ENCODE data around the gene SART1.
"Not testable (repeated sequence)": the region's sequence is repeated elsewhere in the genome, so short reads cannot be mapped to it uniquely, and the experiment has no call there.

SART1 gene

DNA sequence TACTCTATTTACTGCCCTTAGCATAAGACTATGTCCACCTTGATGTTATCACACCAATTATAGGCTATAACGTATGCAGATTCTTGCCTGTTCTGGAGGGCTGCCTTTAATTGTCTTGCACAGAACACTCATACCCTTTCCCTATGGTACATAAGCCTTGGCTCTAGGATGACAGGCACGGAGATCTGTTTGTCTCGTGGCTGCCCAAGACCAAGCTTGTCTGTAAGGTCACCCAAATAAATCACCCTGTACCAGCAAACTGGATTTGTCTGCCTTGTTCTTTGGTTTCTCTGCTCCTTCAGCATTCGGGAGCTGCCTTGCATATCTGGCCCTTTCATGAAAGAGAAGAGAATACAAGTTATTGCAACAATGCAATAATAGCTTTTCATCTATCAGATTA, 23.8 kb upstream of the SART1 start:
- no peak for DNase-seq

DNA sequence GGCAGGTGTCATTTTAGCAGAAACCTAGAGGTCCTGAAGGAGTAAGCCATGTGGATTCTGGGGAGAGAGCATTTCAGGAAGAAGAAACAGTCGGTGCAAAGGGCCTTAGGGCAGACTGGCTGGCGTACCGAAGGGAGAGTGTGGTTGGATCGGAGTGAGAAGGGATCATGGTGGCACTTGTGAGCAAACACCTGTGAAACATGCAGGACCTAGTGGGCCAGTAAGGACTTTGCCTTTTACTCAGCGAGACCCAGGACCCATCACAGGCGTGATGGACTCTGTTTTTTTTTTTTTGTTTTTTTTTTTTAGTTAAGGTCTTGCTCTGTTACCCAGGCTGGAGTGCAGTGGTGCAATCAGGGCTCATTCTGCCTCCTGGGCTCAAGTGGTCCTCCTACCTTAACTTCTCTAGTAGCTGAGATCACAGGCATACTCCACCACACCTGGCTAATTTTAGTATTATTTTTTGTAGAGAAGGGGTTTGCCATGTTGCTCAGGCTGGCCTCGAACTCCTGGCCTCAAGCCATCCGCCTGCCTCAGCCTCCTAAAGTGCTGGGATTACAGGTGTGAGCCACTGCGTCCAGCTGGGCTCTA, 19.7 kb upstream of the SART1 start:
- no peak for DNase-seq

DNA sequence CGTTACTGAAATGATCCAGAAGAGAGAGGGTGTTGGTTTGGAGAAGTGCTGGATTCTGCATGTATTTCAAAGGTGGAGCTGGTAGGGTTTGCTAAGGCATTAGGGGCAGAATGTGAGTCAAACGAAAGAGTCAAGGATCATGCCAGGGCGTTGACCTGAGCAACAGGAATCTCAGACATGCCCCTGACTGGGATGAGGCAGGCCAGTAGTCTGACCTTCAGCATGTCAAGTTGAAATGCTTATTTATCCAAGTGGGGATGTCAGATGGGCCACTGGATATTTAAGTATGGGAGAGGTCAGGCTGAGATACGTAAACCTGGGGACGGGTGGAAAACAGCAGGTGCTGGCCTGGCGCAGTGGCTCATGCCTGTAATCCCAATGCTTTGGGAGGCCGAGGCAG, 19.0 kb upstream of the SART1 start:
- no peak for DNase-seq

DNA sequence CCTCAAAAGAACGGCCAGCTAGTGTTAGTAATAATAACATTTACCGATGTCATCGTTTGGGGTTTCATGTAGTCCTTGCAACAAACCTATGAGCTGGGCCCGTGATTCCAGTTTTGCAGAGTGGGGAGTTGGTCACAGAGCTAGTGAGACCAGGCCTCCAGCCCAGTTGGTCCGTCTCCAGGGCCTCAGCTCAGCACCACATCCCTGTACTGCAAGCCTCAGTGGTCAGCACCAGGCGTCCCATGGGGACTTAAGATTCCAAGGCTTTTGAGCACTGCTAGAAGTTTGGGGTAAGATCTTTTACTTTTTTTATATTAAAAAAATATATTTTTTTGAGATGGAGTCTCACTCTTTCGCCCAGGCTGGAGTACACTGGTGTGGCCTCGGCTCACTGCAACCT, 17.3 kb upstream of the SART1 start:
- DNase-seq, result no peak

DNA sequence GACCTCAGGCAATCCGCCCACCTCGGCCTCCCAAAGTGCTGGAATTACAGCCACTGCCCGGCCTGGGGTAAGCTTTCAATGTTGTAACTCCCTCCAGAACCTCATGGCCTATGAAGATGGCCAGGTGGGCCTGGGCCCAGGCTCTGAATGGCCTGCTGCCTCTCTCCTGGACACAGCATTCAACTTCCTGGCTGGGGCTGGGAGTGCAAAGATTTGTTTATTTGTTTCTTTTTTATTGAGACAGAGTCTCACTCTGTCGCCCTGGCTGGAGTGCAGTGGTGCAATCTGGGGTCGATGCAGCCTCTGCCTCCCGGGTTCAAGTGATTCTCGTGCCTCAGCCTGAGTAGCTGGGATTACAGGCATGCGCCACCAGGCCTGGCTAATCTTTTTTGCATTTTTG, 16.8 kb upstream of the SART1 start:
- no peak for DNase-seq

DNA sequence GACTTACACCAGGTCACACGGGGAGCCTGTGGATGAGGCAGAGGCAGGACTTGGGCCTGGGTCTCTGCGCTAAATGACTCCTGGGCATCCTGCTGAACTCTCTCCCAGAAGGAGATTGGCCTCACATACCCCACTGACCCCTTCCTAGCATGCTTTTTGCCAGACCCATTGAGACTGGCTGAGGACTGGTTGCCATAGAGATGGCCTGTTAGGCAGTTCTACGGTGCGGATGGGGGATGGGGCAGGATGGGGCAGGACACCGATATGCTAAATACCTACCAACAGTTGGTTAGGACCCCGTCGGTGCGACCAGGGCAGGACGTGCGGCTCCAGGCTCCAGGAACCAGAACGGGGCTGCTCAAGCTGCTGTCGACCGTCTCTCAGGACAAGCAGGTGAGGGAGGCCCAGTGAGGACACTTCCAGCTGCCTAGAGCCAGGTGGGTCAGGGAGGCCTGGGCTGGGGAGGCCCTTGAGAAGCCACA, 16.1 kb upstream of the SART1 start, which contains the start of gene TSGA10IP:
Gene TSGA10IP, plus strand, starts transcription at position 51 of the 482 bp plus-strand sequence. Its CDS starts 196 bp downstream, at position 247.
- no peak for DNase-seq

DNA sequence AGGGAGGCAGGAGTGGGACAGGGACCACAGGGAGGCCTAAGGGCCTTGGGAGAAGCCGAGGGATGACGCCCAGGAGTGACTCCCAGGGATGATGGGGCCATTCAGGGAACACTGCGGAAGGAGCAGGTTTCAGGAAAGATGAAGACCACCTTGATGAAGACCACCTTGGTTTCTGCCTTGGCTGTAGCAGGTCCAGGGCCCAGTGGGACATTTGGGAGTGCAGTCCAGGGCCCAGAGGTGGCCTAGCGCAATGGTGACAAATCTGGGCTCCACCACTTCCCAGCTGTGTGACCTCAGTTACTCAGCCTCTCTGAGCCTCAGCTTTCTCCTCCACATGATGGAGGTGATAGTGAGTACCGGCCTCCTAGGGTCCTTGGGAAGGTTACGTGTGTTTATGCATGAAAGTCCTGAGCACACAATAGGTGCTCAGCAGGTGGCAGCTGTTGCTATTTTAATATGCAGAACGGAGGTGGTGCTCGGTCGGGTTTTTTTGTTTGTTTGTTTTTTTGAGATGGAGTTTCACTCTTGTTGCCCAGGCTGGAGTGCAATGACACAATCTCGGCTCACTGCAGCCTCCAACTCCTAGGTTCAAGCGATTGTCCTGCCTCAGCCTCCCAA, 15.5 kb upstream of the SART1 start:
- DNase-seq, result no peak

DNA sequence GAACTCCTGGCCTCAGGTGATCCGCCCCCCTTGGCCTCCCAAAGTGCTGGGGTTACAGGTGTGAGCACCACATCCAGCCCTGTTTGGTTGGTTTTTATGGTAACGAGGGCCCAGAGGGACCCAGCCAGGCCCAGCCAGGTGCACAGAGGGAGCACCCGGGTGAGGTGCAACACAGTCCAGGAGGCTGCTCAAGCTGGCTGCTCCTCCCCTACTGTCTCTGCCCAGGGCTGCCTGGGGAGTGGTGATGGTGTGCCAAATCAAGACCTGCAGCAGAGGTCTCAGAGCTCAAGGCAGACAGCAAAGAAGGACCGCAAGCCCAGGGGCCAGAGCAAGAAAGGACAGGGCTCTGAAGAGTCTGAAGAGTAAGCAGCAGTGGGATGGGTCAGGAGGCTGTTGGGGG, 14.9 kb upstream of the SART1 start:
- no peak for DNase-seq

DNA sequence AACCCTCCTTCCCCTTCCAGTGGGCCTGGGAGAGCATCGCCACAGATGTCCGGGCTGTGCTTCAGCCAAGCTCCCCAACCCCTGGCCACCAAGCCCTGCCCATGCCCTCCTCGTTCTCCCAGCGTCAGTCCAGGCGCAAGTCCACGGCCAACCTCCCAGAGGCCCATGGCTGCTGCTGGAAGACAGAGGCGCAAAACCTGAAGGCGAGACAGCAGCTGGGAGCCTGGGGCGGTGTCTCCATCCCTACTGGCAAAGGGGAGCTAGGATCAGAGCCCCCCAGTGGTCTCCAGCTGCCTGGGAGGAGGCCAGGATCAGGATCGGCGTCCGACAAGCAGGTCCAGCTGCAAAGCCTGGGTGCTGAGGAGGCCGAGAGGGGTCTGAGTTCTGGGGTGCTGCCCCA, 14.4 kb upstream of the SART1 start:
- no peak for DNase-seq

DNA sequence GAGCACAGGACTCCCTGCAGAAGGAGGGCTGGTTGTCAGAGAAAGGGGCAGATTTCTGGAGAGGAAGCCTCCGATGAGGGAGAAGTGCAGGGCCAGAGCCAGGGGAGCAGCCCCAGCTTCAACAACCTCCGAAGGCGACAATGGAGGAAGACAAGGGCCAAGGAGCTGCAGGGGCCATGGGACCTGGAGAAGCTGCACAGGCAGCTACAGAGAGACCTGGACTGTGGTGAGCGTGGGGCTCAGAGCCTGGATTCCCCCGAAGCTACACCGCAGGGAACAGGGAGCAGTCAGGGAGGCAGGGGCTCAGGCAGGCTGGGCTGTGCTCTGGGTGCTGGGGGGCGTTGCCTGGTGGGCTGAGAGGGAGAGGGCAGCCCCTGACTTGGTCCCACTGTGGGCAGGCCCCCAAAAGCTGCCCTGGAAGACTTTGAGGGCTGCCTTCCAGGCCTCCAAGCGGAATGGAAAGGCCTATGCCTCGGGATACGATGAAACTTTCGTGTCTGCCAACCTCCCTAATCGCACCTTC, 13.9 kb upstream of the SART1 start:
- DNase-seq, result no peak

DNA sequence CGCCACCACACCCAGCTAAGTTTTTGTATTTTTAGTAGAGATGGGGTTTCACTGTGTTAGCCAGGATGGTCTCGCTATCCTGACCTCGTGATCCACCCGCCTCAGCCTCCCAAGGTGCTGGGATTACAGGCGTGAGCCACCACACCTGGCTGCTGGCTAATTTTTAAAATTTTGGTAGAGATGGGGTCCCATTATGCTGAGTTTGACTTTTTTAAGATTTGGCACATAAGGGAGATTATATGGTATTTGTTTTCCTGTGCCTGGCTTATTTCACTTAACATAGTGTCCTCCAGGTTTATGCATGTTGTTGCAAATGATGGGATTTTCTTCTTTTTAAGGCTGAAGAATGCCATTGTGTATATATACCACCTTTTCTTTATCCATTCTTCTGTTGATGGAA, 10.8 kb upstream of the SART1 start:
- not testable (repeated sequence) for DNase-seq

DNA sequence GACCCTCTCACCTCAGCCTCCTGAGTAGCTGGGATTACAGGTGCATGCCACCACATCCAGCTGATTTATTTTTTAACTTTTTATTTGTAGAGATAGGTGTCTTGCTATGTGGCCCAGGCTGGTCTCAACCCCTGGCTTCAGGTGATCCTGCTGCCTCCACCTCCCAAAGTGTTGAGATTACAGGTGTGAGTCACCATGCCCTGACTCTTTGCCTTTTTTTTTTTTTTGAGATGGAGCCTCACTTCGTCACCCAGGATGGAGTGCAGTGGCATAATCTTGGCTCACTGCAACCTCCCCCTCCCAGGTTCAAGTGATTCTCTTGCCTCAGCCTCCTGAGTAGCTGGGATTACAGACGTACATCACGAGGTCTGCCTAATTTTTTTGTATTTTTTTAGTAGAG, 9.9 kb upstream of the SART1 start:
- DNase-seq, result not testable (repeated sequence)

DNA sequence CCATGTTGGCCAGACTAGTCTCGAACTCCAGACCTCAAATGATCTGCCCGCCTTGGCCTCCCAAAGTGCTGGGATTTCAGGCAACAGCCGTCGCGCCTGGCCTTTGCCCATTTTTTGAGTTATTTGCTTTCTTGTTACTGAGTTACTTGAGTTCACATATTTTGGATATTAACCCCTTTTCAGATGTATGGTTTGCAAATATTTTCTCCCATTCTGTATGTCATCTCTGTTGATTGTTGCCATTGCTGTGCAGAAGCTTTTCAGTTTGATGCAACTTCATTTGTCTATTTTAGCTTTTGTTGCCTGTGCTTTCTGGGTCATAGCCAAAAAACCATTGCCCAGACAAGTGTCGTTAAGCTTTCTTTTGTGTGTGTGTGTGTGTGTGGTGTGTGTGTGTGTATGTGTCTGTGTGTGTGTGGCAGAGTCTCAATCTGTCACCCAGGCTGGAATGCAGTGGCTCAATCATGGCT, 9.4 kb upstream of the SART1 start:
- DNase-seq, result no peak

DNA sequence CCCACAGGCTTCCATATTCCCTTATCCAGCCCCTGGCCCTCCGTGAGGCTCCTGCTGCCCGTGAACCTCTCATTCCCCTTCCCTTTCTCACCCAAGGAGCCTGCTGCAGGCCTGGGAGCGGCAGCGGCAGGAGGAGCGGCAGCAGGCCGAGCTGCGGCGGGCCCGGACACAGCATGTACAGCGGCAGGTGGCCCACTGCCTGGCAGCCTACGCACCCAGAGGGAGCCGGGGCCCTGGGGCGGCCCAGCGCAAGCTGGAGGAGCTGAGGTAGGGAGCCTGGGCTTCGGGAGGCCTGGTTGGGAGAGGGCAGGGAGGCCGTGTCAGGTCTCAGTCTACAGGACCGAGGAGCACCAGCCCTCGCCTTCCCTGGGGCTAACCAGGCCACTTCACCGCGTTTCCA, 8.1 kb upstream of the SART1 start:
- DNase-seq, result no peak

DNA sequence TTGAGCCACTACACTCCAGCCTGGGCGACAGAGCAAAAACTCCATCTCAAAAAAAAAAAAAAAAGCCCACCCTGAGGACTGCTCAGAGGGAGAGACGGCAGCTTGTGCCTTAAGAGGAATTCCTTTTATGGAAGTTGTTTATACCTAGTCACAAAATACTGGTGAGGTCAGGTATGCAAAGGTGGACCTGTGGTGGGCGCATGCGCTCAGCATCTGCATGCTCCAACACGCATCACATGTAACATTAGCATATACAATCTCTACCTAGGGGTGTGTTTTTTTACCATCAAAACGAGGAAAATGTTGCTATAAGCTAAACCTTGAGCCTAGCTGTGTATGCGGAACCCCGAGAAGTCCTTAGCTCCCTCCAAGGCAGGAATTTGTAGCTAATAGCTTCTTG, 6.8 kb upstream of the SART1 start:
- no peak for DNase-seq

DNA sequence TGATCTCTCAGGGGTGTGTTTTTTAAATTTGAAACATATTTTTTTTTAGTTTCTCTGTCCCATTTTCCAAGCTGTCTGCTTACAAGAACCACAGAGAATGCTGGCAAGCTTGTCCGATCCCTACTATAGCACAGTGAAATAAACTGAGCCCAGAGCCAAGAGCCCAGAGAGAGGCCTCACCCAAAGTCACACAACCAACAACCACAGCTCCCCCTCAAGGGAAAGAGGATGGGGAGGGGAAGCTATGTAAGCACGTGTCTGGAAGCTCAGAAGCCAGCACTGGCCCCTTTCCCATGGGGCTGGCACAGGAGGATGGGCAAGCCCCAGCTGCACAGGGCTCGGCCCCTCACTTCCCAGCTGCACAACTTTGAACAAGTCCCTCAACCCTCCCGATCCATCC, 3.2 kb upstream of the SART1 start:
- no peak for DNase-seq

DNA sequence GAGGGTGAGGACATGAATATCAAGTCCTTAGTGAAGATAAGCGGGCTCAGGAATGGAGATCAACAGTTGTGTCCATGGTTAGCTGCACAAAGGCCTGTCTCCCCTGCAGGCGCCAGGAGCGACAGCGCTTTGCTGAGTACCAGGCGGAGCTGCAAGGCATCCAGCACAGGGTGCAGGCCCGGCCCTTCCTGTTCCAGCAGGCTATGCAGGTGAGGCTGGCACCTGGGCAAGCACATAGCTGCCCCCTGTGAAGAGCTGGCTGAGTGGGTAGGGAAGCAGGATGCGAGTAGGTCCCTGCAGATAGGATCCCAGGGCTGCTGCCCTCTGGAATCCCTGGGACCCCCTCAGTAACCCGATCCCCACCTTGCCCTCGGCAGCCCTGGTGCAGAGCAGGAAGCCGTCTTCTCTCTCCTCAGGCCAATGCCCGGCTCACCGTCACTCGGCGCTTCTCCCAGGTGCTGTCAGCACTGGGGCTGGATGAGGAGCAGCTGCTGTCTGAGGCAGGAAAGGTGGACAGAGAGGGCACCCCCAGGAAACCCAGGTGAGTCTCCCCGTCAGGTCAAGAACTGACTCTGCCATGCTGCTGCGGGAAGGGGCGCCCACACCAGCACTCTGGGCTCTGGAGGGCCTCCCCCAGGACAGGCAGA, 2.6 kb upstream of the SART1 start:
- DNase-seq, result no peak

DNA sequence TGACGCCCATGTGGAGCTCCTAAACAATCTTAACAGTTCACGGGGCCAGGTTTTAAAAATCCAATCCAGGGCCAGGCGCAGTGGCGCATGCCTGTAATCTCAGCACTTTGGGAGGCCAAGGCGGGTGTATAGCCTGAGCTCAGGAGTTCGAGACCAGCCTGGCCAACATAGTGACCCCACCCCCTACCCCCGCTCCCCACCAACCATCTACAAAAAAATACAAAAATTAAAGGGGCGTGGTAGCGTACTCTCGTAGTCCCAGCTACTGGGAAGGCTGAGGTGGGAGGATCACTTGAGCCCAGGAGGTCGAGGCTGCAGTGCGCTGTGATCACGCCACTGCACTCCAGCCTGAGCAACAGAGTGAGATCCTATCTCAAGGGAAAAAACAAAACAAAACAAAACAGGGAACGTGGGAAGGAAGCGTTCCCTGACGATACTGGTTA, 689 bp upstream of the SART1 start:
- DNase-seq, result no peak

DNA sequence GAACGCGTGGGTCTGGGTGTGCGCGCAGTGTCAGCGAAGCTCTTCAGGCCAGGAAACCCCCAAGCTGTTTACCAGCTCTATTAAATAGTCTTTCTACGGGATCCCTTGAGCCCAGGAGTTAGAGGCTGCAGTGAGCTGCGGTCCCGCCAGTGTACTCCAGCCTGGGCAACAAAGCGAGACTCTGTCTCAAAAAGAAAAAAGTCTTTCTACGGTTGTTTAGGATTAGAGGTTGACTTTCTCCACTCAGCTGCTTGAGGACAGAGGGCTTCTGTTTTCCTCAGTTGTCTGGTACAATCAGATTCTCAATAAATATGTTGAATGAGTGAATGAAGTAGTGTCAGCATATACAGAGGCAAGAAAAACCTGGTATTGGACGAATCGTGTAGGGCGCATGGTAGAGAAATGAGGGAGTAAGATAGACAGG, 619 bp downstream of the SART1 start:
- DNase-seq, result no peak

DNA sequence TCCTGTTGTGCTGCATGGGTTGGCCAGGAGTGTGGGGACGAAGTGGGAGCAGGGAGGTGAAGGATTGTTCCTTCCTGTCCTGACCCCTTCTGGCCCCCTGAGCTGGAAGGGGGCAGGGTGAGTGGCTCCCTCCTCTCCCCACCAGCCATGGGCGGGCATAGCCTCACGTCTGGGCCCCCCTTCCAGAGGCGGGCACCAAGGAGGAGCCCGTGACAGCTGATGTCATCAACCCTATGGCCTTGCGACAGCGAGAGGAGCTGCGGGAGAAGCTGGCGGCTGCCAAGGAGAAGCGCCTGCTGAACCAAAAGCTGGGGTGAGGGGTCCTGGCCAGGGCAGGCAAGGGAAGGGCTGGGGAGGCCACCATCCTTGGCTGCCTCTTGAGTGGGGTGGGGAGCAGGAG, 3.4 kb downstream of the SART1 start:
- no peak for DNase-seq

DNA sequence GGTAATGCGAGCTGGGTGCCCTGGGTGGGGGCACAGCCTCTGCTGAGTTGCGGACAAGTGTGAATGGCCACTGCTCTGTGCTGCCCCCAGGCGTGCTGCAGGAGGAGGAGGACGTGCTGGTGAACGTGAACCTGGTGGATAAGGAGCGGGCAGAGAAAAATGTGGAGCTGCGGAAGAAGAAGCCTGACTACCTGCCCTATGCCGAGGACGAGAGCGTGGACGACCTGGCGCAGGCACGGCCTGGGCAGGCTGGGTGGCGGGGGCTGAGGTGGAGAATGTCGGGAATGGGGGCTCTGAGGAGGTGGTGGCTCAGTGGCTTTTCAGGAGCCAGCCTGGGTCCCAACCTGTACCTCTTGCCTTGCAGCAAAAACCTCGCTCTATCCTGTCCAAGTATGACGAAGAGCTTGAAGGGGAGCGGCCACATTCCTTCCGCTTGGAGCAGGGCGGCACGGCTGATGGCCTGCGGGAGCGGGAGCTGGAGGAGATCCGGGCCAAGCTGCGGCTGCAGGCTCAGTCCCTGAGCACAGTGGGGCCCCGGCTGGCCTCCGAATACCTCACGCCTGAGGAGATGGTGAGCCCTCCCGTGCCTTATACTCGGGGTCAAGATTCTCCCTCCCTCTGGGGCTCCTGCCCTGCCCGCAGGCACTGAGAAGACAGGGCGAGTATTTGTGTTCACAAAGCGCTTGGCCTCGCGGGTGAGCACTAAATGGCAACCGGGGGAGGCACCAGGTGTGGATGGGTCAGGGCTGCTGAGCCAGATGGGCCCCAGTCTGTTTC, 4.6 kb downstream of the SART1 start:
- DNase-seq, result no peak

DNA sequence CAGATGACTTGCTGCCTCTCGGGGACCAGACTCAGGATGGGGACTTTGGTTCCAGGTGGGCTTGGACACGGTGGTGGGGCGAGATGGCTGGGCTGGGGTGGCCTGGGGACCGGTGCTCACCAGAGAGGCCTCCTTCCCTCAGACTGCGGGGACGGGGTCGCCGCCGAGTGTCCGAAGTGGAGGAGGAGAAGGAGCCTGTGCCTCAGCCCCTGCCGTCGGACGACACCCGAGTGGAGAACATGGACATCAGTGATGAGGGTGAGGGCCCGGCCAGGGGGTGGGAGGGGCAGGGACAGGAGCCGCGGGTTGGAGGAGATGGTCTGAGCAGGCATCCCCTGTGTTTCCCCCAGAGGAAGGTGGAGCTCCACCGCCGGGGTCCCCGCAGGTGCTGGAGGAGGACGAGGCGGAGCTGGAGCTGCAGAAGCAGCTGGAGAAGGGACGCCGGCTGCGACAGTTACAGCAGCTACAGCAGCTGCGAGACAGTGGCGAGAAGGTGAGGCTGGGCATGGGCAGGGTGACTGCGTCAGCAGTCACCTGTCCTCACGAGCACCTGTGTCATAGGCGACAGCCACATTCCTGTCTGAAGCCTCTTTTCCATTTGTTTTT, 5.9 kb downstream of the SART1 start:
- no peak for DNase-seq
